HG02678 (cell line): Measurements from ENCODE around the gene CLEC4E.
A peak's percentile ranks its signal among the peaks of the same experiment; 100 is the strongest.
"Not testable (repeated sequence)": the region's sequence is repeated elsewhere in the genome, so short reads cannot be mapped to it uniquely, and the experiment has no call there.

ENCODE experiments used
- ATAC-seq: cut with Tn5 transposase; IDR thresholded peaks from one replicate; pipeline ENCODE4 v1.9.1; 2021; ENCODE audit warnings: mild to moderate bottlenecking, moderate library complexity; ENCODE audit not compliant: unreplicated experiment

Gene CLEC4E

DNA sequence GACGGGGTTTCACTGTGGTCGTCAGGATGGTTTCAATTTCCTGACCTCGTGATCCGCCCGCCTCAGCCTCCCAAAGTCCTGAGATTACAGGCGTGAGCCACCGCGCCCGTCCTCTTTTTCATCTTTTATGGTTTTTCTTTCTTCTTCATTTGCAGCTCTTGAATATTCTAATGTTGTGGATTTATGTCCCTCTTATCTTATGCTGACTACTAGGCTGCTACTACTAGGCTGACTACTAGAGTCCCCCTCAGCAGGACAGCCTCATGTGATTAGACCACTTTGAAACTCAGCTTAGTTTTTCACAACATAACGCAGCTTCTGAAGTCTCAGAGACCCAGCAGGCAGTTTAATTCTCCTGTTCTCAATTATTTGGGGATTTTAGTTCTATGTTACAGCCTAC is 857 bp upstream of the CLEC4E start:
- no peak for ATAC-seq

DNA sequence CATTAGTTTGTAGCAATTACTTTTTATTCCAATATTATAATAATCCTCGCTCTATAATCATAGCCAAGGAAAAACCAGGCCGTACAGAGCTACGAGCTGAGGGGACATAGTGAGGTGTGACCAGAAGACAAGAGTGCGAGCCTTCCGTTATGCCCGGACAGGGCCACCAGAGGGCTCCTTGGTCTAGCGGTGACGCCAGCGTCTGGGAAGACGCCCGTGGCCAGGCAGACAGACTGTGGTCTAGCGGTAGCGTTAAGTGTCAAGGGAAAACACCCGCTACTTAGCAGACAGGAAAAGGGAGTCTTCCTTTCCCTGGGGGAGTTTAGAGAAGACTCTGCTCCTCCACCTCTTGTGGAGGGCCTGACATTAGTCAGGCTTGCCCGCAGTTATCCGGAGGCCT is 2.9 kb downstream of the CLEC4E start:
- not testable (repeated sequence) for ATAC-seq

DNA sequence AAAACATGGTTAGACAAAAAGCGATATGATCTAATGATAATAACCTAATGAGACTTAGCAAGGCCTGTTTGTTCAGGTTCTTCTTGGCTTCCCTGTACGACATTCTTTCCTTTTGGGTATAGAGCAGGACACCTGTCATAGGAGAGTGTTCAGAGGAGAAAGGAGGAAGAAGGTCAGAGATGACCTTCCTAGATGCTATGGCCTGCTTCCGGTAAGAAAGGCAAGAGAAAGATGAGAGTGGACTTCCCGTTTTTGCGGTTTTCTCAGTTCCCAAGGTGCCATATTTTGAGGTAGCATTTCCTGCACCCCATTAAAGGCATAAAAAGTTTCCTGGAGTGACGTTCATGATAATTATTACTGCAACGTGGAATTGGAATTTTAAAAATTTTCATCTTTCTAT is 8.7 kb downstream of the CLEC4E start:
- ATAC-seq = no peak

DNA sequence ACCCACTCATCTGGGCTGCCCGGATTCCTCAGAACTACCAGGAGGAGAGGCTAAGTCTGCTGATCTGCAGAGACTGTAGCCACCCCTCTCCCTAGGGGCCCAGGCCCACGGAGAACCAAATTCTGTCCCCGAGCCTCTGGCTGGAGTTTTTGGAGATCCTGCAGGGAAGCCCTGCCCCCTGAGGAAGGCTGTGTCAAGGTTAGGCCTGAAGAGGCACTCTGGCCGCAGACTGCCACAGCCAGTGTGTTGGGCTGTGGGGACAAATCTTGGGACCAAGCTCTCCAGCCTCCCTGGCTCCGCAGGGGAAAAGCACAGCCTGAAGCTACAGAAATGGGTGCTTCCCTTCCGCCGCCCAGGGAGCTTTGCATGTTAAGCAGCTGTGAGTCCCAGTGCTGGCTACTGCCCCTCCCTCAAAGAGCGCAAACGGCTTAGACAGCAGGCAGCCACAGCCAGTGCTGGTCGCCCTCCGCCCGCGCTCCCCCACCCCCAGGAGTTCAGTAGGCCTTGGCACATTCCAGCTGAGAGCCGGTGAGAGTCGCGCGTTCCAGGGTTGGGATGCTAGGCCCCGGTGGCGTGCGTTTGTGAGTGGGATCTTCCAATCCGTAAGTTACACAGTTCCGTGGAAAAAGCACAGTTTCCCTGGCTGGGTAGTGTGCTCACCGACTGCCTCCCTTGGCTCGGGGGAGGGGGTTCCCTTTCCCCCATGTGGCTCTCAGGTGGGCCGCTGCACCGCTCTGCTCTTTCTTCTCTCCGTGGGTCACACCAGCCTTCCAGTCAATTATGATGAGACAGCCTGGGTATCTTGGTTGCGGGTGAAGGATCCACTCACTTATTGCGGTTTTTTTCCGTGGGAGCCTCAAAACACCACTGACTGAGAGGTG is 13.2 kb downstream of the CLEC4E start:
- ATAC-seq = no peak

DNA sequence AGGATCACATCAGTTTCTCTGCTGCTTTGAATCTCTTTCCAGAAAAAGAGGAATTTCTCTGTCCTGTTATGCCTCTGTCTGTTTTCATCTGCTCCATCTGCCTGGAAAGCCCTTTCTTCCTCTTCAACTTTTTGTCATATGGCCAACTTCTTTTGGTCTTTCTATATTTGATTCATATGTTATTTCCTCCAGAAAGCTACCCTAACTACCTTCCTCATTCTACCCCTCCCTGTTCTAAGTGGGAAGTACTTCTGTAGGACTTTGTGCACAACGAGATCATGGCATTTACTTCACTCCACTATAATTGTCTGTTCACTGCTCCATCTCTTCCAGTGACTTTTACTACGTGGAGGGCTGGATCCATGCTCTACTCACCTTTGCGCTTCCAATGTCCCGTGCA is 21.5 kb downstream of the CLEC4E start:
- no peak for ATAC-seq

DNA sequence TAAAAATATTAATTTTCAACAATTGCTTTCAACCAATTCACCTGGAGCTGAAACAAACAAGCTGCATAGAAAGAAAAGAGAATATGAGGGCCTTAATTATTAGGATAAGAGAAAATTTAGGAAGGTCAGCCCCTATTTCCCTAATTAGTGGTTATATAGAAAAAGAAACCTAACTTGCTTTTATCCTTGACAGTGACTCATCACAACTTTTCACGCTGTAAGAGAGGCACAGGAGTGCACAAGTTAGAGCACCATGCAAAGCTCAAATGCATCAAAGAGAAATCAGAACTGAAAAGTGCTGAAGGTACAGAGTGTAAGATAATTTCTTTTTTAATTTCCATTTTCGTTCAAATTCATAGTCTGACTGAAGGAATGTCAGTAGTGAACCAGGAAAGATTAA is 22.7 kb downstream of the CLEC4E start:
- no peak for ATAC-seq

DNA sequence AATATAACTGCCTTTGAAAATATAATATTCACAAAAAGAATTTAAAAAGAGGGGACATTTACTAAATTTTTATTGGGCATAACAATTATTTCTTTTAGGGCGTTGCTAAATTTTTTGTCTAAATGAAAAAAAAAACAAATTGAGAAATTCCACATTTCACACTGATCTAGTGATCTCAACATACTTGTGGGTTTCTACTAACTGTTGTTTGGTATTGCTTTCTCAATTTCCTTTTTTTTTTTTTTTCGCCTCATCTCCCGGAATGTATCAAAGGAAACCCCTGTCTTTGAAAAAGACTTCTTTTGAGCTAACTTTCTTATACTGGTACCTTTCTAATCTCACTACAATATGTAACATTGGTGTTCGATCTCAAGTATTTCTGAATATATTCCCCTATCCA is 27.4 kb downstream of the CLEC4E start, which contains the start of gene CLEC4D:
CLEC4D (plus strand) TSS at position 248 of the 400 bp plus-strand sequence. CDS start 230 bp downstream, outside the sequence.
- no peak for ATAC-seq

DNA sequence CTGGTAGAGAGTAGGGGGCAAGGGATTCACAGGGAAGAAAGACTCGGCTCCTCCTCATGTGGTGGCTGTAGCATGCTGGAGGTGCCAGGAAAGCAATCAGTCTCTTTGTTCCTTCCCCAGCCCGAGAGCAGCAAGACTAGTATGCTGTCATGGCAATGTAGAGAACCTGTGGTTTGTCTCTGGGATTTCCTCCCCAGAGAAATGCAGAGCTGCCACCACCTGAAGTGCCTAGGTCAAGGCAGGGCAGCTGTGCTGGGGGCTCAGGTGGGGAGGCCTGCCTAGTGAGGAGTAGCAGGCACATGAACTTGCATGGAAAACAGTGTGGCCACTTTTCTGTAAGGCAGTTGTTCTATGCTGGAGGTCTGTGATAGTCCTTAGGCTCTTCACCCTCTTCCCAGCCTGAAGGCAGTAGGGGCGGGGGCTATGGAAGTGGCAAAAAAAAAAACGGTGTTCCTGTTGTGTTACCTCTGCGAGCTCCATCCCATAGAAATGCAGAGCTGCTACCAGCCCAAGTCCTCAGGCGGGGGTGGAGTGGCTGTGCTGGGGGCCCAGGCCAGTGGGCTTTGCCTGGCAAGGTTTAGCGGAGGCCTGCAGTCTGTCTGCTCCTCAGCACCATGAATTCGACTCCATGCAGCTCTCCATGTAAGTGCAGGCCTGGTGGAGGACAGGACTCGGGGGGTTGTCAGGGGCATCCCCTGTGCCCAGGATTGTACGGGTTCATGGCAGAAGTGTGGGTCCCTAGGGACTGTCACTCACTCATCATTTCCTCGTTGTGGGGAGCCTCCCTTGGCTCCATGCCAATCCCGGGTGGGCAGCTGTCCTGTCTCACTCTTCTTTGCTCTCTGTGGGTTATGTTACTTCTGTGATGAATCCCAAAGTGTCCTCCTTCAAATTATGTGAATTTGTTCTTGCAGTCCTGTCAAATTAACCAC is 31.5 kb downstream of the CLEC4E start:
- no peak for ATAC-seq

DNA sequence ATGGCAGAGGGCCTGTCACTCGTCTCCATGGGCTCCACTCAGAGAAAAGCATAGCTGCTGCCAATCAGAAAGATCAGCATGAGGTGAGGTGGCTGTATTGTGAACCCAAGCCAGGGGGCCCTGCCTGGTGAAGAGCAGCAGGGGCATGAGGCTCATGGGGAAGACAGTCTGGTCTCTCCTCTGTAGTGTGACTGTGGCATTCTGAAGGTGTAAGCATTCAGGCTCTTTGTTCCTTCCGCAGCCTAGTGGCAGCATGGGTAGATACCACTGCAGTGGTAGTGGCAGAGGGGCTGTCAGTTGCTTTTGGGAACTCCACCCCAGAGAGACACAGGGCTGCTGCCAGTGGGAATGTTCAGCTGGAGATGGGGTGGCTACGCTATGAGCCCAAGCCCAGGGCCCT is 32.5 kb downstream of the CLEC4E start:
- ATAC-seq = no peak

DNA sequence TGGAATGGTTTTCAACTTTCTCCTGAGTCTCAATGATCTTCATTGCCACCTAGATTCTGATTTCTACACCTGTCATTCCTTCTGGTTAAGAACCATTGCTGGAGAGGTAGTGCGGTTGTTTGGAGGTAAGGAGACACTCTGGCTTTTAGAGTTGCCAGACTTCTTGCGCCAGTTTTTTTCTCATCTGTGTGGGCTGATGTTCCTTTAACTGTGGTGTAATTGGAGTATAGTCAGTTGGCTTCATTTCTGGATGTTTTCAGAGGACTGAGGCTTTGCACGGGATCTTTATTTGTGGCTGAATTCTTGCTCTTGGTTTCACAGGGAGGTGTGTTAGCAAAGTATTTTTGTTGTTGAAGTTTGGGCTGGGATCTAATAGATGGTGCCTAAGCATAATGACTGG is 33.1 kb downstream of the CLEC4E start:
- no peak for ATAC-seq

DNA sequence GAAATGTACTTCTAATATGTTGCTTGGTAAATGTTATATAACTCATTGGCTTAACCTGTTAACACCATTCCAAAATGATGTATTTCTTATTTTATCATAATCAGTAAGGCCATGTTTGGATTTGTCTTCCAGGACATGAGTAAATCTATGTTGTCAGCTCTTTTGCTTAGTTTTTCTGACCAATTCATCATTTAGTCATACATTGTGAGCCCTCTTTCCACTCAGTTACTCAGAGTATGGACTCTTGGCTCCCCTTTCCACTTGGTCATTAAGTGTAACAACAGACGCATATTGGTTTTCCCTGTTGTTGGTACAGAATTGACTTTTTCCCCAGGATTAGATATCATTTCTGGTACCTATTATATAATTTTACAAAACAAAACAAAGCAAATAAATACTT is 36.4 kb downstream of the CLEC4E start:
- no peak for ATAC-seq

DNA sequence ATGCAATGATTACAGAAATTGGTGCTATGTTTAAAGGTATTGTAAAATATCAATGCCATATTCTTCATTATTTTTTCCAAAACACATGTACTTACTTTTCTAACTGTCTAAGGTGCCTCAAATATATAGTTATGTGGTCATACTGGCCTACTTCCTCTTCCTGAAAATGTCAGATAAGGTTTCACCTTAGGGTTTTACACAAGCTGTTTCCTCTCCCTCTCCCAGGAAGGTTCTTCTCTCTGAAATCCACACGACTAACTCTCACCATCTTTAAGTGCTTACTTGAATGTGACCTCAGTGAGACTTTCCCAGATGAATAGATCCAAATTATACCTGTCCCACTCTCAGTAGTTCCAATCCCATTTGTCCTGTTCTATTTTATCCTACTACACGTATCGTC is 39.0 kb downstream of the CLEC4E start:
- no peak for ATAC-seq

DNA sequence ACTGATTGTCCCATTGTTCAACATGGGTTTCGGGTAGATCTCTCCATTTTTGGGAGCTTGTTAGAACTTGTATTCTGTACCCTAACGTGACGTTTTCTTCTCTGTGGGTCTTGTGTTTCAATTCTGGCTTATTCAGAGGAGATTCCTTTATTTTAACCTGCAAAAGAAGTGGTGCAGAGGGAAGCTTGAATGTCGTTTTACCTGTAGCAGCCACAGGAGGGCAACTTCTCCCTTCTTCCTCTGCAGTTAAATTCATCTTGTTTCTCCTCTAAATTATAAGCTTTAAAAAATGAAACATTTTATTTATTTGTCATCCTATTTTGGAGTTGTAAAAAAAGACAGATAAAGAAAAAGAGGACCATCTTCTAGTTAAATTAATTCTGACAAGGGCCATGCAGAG is 41.1 kb downstream of the CLEC4E start:
- ATAC-seq = no peak

DNA sequence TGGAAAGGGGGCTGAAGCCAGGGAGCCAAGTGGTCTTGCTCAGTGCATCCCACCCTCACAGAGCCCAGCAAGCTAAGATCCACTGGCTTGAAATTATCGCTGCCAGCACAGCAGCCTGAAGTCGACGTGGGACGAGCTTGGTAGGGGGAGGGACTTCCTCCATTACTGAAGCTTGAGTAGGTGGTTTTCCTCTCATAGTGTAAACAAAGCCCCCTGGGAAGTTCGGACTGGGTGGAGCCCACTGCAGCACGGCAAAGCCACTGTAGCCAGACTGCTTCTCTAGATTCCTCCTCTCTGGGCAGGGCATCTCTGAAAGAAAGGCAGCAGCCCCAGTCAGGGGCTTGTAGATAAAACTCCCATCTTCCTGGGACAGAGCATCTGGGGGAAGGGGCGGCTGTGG is 44.6 kb downstream of the CLEC4E start:
- ATAC-seq = not testable (repeated sequence)

DNA sequence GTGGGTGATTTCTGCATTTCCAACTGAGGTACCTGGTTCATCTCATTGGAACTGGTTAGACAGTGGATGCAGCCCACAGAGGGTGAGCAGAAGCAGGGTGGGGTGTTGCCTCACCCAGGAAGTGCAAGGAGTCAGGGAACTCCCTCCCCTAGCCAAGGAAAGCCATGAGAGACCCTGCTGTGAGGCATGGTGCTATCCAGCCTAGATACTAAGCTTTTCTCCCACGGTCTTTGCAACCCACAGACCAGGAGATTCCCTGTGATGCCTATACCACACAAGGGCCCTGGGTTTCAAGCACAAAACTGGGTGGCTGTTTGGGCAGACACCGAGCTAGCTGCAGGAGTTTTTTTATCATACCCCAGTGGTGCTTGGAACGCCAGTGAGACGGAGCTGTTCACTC is 45.0 kb downstream of the CLEC4E start:
- not testable (repeated sequence) for ATAC-seq

DNA sequence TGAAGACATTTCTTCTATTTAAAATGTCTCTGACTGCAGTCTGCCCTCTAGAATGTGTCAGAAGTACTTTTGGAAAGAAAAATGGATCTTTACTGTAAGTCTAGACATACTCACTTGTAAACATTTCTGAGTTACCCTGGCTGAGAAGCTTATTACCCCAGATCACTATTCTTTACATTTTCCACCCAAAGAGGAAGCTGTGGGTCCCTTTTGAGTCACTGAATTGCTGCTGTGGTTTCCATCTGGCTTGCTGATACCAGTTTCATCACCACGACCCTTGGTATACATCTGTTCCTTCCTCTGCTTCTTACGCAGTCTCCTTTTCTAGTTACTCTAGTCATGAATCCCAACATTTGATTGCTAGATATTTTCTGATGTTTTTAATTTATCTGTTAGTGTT is 47.6 kb downstream of the CLEC4E start:
- peak; percentile 98 for ATAC-seq

DNA sequence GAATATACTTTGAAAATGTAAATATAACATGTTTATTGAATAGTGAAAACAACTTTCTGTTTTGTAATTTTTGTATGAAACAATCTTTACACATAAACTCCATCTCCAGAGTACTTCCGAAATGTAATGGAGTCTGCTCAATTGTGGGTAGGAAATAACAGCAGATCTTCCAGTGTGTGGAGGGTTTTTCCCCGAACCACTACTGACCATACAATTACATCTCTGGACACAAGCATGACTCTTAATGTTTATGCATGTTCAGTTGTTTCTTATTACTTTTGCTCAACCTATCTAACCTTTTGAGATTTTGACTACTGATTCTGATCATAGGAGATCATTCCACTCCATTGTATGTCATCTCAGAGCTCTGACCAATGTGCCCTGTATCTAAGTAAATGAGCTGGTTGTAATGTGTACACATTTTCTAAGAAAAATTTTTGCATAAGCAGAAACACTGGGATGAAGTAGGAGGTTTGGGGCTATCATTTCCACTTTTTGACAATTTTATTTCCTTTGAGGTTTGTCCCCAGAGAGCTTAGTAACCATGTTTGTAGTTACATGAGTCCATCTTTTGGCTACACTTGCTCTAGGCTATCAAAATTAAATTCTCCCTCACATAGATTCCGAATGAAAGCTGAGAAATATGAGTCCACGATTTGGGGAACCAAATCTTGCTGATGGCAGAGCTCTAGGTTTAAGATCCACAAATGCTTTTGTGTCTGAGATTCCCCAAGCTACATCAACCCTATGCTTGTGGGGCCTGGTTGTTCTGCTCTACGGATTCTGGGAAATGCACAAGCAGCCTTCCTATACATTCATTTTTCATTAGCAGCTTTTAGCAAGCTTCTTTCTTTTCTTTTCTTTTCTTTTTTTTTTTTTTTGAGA is 48.8 kb downstream of the CLEC4E start:
- ATAC-seq = no peak
